ENCODE results near the gene DCAF10. TPM values are rescaled to one million over a fixed set of nuclear protein-coding genes. Genes with fewer than 3 reads are reported as not detected.
"Not testable (repeated sequence)": the region's sequence is repeated elsewhere in the genome, so short reads cannot be mapped to it uniquely, and the experiment has no call there.

The DCAF10 gene
- total RNA-seq, 1 experiment from 2014 or later = 11.6 TPM

GRCh38 chr9:37839496-37840461 is 39.2 kb downstream of the DCAF10 start:
- in situ Hi-C loops (cut with HindIII; ENCODE audit: low pct_unique_long_range_greater_than_20kb, low sequenced_read_pairs) = no loop called here
- no peak for DNase-seq (ENCODE audit: low read depth)

GRCh38 chr9:37840560-37841194 is 40.1 kb downstream of the DCAF10 start:
- peak; percentile 2 for DNase-seq (ENCODE audit: low read depth)
- in situ Hi-C loops (cut with HindIII; ENCODE audit: low pct_unique_long_range_greater_than_20kb, low sequenced_read_pairs) = no loop called here

DNA sequence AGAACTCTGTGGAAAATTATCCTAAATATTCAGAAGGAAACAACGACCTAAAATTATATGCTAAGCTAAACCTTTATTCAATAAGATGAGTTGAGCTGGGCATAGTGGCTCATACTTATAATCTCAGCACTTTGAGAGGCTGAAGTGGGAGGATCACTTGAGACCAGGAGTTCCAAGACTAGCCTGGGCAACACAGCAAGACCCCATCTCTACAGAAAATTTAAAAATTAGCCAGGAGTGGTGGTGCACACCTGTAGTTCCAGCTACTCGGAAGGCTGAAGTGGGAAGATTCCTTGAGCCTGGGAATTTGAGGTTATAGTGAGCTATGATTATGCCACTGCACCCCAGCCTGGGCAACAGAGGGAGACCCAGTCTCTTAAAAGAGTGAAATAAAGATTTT is 51.6 kb downstream of the DCAF10 start:
- DNase-seq (ENCODE audit: low read depth) = no peak
- in situ Hi-C loops (cut with HindIII; ENCODE audit: low pct_unique_long_range_greater_than_20kb, low sequenced_read_pairs) = no loop called here

GRCh38 chr9:37856551-37856950 is 56.0 kb downstream of the DCAF10 start:
- in situ Hi-C loops (cut with HindIII; ENCODE audit: low pct_unique_long_range_greater_than_20kb, low sequenced_read_pairs) = no loop called here
- DNase-seq (ENCODE audit: low read depth) = no peak

DNA sequence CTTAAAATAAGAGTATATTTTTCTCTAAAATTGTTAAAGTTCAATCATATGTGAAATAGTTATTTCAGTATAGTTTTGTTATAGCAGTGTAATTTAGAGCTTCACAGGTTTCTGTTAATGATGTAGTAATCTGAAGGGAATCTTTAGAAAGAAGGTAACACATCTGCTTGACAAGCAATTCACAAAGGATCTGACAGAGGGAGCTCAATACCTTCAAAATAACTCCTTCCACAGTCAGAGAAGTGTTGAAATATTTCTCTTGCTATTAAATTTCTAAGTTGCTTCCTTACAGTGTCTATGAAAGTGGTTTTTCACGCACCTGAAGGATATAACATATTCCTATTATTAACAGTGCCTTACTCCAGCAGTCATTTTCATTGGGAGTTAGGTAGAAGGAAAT is 58.4 kb downstream of the DCAF10 start:
- no peak for DNase-seq (ENCODE audit: low read depth)
- in situ Hi-C loops (cut with HindIII; ENCODE audit: low pct_unique_long_range_greater_than_20kb, low sequenced_read_pairs) = no loop called here

DNA sequence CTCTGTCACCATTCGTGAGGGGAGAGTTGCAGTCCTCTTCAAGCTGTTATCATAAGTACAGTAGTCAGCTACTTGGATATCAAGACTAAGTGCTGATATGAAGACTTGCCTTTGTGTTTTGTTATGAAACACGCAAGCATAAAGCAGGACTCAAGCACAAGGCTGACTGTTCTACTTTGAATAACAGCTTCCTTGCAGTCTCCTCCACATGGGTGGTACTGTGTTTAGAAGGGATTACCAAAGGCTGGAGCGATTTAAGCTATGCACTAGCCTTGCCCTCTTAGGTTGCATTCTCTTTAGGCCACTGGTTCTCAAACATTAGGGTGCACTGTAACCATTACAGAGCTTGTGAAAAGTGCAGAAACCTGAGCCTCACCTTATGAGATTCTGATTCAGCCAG is 61.9 kb downstream of the DCAF10 start:
- in situ Hi-C loops (cut with HindIII; ENCODE audit: low pct_unique_long_range_greater_than_20kb, low sequenced_read_pairs) = no loop called here
- no peak for DNase-seq (ENCODE audit: low read depth)

DNA sequence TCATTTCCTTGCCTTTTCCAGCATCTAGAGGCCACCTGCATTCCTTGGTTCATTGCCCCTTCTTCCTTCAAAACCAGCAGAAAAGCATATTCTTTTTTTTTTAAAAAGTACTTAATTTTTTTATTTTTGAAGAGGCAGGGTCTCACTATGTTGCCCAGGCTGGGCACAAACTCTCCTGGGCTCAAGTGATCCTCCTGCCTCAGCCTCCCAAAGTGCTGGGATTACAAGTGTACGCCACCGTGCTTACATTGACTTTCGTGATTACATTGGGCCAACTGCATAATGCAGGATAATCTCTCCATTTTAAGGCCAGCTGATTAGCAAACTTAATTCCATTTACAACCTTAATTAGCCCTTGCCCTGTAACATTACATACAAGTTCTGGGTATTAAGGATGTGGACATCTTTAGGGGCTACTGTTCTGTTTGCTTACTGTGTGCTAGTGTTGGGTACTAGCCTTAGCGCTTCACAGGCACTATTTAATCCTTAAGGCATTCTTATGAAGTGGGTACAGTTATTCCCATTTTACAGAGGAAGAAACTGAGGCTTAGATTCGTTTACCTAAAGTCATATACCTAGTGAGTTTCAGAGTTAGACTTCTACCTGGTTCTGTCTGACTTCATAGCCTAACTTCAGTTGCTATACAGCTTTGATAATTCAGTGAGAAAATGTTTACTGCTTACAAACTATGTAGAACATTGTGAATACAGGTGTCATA is 69.6 kb downstream of the DCAF10 start:
- in situ Hi-C loops (cut with HindIII; ENCODE audit: low pct_unique_long_range_greater_than_20kb, low sequenced_read_pairs) = no loop called here
- DNase-seq (ENCODE audit: low read depth) = no peak

GRCh38 chr9:37870799-37871176 is 70.2 kb downstream of the DCAF10 start:
- DNase-seq (ENCODE audit: low read depth) = no peak
- in situ Hi-C loops (cut with HindIII; ENCODE audit: low pct_unique_long_range_greater_than_20kb, low sequenced_read_pairs) = no loop called here

DNA sequence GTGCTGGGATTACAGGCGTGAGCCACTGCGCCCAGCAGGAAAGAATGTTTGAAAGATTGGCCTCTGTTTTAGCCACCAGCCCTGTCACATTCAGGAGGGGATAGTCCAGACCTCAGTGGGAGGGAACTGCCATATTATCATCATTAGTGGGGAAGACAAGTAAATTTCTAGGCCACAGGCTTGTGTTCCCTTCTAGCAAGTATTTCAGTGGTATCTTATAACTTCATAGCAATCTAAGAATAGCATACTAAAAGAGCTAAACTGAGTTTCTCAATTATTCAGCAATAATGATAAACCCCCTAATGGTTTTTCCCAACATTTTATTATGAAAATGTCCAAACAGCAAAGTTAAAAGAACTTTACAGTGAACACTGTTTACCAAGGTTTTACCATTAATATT is 73.4 kb downstream of the DCAF10 start:
- in situ Hi-C loops (cut with HindIII; ENCODE audit: low pct_unique_long_range_greater_than_20kb, low sequenced_read_pairs) = no loop called here
- no peak for DNase-seq (ENCODE audit: low read depth)

GRCh38 chr9:37876376-37876775 is 75.8 kb downstream of the DCAF10 start:
- in situ Hi-C loops (cut with HindIII; ENCODE audit: low pct_unique_long_range_greater_than_20kb, low sequenced_read_pairs) = no loop called here
- DNase-seq (ENCODE audit: low read depth) = no peak

GRCh38 chr9:37880916-37881479 is 80.4 kb downstream of the DCAF10 start:
- in situ Hi-C loops (cut with HindIII; ENCODE audit: low pct_unique_long_range_greater_than_20kb, low sequenced_read_pairs) = no loop called here
- no peak for DNase-seq (ENCODE audit: low read depth)

GRCh38 chr9:37887977-37888583 is 87.5 kb downstream of the DCAF10 start:
- in situ Hi-C loops (cut with HindIII; ENCODE audit: low pct_unique_long_range_greater_than_20kb, low sequenced_read_pairs); DNase-seq (ENCODE audit: low read depth): not testable (repeated sequence)

GRCh38 chr9:37889536-37889935 is 88.9 kb downstream of the DCAF10 start:
- DNase-seq (ENCODE audit: low read depth) = no peak
- in situ Hi-C loops (cut with HindIII; ENCODE audit: low pct_unique_long_range_greater_than_20kb, low sequenced_read_pairs) = no loop called here

DNA sequence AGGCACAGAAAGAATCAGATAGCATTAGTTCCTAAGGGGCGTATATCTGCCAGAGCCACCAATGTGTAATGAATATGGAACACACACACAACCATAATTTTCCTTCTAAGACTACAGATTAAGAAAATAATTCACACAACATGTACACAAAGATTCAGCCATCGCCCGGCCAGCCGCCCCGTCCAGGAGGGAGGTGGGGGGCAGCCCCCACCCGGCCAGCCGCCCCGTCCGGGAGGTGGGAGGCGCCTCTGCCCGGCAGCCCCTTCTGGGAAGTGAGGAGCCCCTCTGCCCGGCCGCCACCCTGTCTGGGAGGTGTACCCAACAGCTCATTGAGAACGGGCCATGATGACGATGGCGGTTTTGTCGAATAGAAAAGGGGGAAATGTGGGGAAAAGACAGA is 90.4 kb downstream of the DCAF10 start:
- in situ Hi-C loops (cut with HindIII; ENCODE audit: low pct_unique_long_range_greater_than_20kb, low sequenced_read_pairs); DNase-seq (ENCODE audit: low read depth): not testable (repeated sequence)

DNA sequence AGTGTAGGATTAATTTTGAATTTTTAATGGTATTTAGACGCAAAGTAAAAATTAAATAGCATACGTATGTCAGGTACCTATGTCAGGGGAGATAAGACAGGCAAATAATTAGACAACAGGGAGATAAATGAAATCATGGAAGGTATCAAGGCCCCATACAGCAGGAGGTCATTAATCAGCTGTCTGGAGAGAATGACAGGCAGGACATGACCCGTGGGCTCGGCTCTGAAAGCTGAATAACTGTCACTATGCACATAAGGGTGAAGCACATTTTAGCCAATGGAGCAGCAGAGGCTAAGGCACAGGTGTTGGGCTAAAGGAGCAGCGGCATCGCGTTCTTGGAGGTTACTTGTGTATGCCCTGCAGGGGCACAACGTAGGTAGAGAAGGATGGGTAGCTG is 91.5 kb downstream of the DCAF10 start:
- in situ Hi-C loops (cut with HindIII; ENCODE audit: low pct_unique_long_range_greater_than_20kb, low sequenced_read_pairs) = no loop called here
- no peak for DNase-seq (ENCODE audit: low read depth)

GRCh38 chr9:37897665-37898064 is 97.1 kb downstream of the DCAF10 start:
- no peak for DNase-seq (ENCODE audit: low read depth)
- in situ Hi-C loops (cut with HindIII; ENCODE audit: low pct_unique_long_range_greater_than_20kb, low sequenced_read_pairs) = no loop called here

- in situ Hi-C loops (cut with HindIII; ENCODE audit: low pct_unique_long_range_greater_than_20kb, low sequenced_read_pairs) = no loop called here
- no peak for DNase-seq (ENCODE audit: low read depth)
These were observed 98.4 kb downstream of the DCAF10 start for GRCh38 chr9:37899041-37899440.

GRCh38 chr9:37902131-37902530 is 101.5 kb downstream of the DCAF10 start:
- no peak for DNase-seq (ENCODE audit: low read depth)
- in situ Hi-C loops (cut with HindIII; ENCODE audit: low pct_unique_long_range_greater_than_20kb, low sequenced_read_pairs) = loop anchor here (25.0 kb wide), 1 partner anchor 435 kb away; no protein-coding TSS in a partner anchor

All from Caki2 (cell line).